Forelimb muscle (tissue), 1 donor: ENCODE data around the gene OLIG2. TPM values are rescaled to one million over a fixed set of nuclear protein-coding genes. Genes with fewer than 3 reads are reported as not detected.

Experiments
- DNase-seq: peaks from one replicate; pipeline ENCODE4 v3.0.0-alpha.2; 2013; ENCODE audit warnings: low read depth
- polyA plus RNA-seq: library from polyadenylated mRNA; unstranded; fragments of 120-200 nt; gene quantifications from one replicate; pipeline ENCODE4 v1.2.1, GENCODE V29; 2013; ENCODE audit not compliant: insufficient read length

OLIG2 gene
- not detected for polyA plus RNA-seq

- DNase-seq: no peak
Measured at GRCh38 chr21:33025489-33026442, at the start of gene OLIG2. OLIG2 (plus strand) TSS chr21:33025935; CDS start chr21:33026863, 928 bp downstream.

- DNase-seq: no peak
Measured at GRCh38 chr21:32976791-32977190, 48.9 kb upstream of the OLIG2 start.

DNA sequence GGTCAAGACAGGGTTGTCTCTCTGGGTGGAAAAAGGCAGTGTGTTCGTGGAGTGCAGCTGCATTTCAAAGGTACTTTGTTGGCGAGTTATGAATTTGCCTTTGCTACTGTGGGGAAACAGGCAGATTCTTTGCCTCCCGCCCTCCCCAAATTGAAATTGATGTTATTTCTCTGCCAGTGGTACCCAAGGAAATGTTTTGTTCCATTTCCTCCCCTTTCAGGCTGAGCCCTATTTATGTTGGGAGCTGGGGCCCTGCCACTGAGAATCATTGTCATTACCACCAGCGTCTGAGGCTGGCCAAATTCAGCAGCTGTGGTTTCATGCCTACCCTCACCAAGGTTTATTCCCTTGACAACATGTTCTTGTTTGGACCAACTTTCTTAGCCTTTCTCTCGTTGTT is 48.5 kb upstream of the OLIG2 start:
- no peak for DNase-seq

- DNase-seq: no peak
Measured at GRCh38 chr21:32978331-32979270, 47.1 kb upstream of the OLIG2 start.

- DNase-seq: no peak
Measured at GRCh38 chr21:32979598-32980268, 46.0 kb upstream of the OLIG2 start.

GRCh38 chr21:32981096-32981495 is 44.6 kb upstream of the OLIG2 start:
- no peak for DNase-seq

GRCh38 chr21:32990666-32991065 is 35.1 kb upstream of the OLIG2 start:
- no peak for DNase-seq

DNA sequence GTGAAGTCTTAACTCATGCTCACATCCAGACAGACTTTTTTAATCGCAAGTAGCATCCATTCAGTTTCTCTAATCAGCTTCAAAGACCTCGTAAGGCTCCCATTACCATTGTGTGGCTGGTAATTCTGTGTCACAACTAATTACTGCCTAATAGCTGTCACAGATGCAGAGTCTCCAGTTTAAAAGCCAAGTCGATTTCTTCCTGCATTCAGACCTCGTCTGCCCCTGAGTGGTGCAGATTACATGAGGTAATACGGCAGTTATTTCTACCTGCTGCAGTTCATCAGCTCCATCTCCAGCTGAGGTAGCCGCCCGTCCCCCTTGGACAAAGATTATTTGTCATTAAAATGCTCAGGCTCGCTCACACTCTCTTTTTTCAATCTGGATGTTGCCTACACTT is 34.4 kb upstream of the OLIG2 start:
- no peak for DNase-seq

- DNase-seq: no peak
Measured at GRCh38 chr21:32993894-32994293, 31.8 kb upstream of the OLIG2 start.

- no peak for DNase-seq
Measured at GRCh38 chr21:32994305-32994704, 31.4 kb upstream of the OLIG2 start.

DNA sequence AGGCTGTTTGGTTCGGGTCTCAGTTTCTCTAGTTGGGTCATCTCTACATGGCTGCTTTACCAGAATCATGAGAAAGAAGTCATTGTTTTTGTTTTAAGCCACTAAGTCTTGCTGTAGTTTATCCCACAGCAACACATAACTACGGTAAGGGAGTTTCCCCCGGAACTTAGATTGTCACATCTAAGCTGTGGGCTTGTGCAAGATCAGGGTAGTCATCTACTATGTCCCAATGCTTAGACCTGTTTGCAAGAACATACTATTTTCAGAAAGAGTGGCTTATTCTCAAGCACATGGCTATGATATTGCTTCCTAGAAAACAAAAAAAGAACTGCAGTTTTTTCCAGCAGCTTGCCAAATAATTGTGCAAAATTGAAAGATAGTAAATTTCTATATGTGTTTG is 18.0 kb upstream of the OLIG2 start:
- no peak for DNase-seq

DNA sequence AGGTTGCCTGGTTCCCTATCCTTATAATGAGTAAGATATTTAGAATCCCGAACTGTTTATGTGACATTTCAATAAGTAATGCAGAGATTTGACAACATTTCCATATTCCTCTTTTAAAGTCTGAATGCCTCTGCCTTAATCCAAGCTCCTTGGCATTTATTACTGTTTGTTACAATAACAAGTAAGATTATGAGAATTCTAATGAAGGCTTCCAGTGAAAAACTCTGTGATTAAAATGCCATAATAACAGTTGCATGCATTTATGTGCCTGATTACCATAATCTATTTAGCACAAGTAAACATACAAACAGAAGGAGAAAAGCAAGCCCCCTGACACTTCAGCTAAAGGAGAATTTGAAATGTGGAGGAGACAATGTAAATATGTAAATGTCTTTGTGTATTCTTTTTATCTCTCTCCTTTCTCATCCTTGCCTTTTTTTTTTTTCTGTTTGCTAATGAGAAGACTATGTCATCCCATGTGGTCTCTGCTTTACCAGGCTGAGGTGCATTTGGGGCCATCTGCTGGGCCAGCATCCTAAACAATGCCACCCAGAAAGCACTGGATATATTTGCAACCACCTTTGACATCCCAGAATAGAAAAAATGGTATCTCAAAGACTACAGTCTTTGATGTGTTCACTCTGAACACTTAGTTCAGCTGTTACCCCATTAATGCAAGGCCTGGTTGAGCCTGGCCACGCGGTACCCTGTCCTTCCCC is 17.2 kb upstream of the OLIG2 start:
- DNase-seq: no peak

DNA sequence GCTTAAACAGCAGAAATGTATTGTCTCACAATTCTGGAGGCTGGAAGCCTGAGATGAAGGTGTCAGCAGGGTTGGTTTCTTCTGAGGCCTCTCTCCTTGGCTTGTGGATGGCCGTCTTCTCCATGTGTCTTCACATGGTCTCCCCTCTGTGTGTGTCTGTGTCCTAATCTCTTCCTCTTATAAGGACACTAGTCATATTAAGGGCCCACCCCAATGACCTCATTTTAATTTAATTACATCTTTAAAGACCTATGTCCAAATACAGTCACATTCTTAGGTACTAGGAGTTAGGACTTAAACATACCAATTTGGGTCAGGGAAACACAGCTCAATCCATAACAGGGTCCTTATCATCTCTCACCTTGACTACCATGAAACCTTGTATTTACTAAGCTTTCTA is 14.8 kb upstream of the OLIG2 start:
- no peak for DNase-seq

DNA sequence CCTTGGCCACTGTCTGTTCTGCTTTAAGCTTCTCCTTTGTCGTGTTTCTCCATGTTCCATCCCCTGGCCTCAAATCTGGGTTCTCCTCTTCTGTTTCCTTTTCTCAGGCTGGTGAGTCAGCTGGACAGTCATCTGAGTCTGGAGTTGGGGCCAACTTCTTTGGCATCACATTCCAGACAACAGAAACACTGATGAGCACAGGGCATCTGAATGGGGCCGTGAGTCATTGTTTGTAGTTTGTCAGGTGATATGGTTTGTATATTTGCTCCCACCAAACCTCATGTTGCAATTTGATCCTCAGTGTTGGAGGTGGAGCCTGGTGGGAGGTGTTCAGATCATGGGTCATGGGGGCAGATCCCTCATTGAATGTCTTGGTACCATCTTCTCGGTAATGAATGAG is 14.3 kb upstream of the OLIG2 start:
- DNase-seq: no peak

- DNase-seq: no peak
Measured at GRCh38 chr21:33013626-33014025, 12.1 kb upstream of the OLIG2 start.

DNA sequence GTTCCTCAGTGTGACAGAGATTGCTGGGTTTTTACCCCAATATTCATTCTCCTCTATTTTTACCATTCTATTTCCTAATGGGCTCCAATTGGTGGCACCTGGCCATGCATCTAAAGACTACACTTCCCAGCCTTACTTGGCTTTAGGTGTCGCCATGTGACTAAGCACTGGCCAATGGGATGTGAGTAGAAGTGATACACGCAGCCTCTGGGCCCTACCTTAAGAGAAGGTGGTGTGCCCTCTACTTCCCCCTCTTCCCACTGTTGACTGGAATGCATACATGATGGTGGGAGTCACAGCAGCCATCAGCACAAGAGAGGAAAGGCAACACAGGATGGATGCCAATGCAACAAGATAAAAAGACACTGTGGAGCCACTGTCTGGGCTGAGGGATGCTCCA is 11.4 kb upstream of the OLIG2 start:
- DNase-seq: no peak

DNA sequence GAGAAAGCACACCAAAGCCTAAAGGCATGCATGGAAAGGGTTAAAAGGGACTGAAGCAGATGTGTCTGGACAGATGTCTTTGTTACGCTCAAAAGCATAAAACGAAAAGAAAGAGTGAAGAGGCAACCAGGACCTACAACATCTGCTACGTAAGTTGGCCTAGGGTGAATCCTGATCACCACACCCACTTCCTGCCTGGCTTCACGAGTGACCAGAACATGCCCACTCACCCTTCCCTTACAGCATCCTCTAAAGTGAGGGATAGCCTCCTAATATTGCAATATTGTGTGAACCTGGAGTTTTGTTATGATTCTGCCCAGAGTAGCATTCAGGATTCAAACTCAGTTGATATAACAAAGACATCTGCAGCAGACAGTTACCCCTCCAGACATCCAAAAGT is 10.6 kb upstream of the OLIG2 start:
- DNase-seq: no peak

GRCh38 chr21:33015756-33016155 is 10.0 kb upstream of the OLIG2 start:
- DNase-seq: no peak

- DNase-seq: no peak
Measured at GRCh38 chr21:33018707-33019465, 6.8 kb upstream of the OLIG2 start.

GRCh38 chr21:33019516-33019884 is 6.2 kb upstream of the OLIG2 start:
- no peak for DNase-seq
